ENCODE measurements around the gene MYO18B. TPM values are rescaled to one million over a fixed set of nuclear protein-coding genes. Genes with fewer than 3 reads are reported as not detected.
A peak's percentile ranks its signal among the peaks of the same experiment; 100 is the strongest.

Gene MYO18B
- total and polyA plus RNA-seq, 7 experiments from 2014 or later = 0.22 to 0.97 (median 0.42) TPM; not detected in 2

GRCh38 chr22:25735650-25736049 is 6.3 kb upstream of the MYO18B start:
- Histone ChIP-seq H3K4me1 (ENCODE audit: control insufficient read depth in 2 of 2, insufficient read depth in 2 of 2, low read length in 2 of 2) (peaks cover 0 to 13% of the 10 kb centered on the region in 2 donors), H3K9me3 (ENCODE audit: control insufficient read depth in 2 of 3, low read length in 3 of 3) (no peaks in the 10 kb centered on the region), H3K36me3 (ENCODE audit: control insufficient read depth in 2 of 3, insufficient read depth in 3 of 3, low read length in 3 of 3) (no peaks in the 10 kb centered on the region), H3K27ac (ENCODE audit: low read depth, low read length) (no peak overlapping the region), H3K4me3 (ENCODE audit: low read length) (no peak overlapping the region), H3K27me3 (ENCODE audit: control insufficient read depth in 2 of 2, insufficient read depth in 2 of 2, low read length in 2 of 2) (no peaks in the 10 kb centered on the region)
- Mint-ChIP-seq H3K27ac (peak overlapping the region in 4 of 9 donors; percentile 53 to 98 (median 87)), H3K9me3 (peaks cover 0 to 17% (median 0%) of the 10 kb centered on the region in 11 donors), H3K4me1 (peaks cover 7 to 66% (median 21%) of the 10 kb centered on the region in 7 donors), H3K27me3 (no peaks in the 10 kb centered on the region), H3K36me3 (peaks cover 0 to 54% (median 0%) of the 10 kb centered on the region in 5 donors), H3K4me3 (peak overlapping the region in 1 of 10 donors; percentile 76)
- DNase-seq = no peak
- ChIA-PET POLR2A (interaction anchor here (0.6 kb wide), 1 partner anchor 648 kb away, joined by 3 read pairs; no protein-coding TSS in a partner anchor), CTCF (interaction anchor here (0.6 to 0.7 kb wide), 2 partner anchors 12 to 464 kb away, joined by 4 to 5 read pairs; no protein-coding TSS in a partner anchor)
- intact Hi-C loops (cut with micrococcal nuclease) = loop anchor here in 1 of 2 donors (1.0 to 2.0 kb wide), 4 partner anchors 15 to 38 kb away; no protein-coding TSS in a partner anchor
- ATAC-seq = no peak

GRCh38 chr22:25736378-25737011 is 5.5 kb upstream of the MYO18B start:
- ATAC-seq = peak; percentile 36
- no peaks in the 10 kb centered on the region for H3K9me3 ChIP-seq (ENCODE audit: control insufficient read depth in 2 of 3, low read length in 3 of 3)
- CTCF ChIA-PET = no interaction called here
- Mint-ChIP-seq H3K27ac (peak overlapping the region; percentile 51 to 98 (median 84)), H3K9me3 (peaks cover 0 to 17% (median 0%) of the 10 kb centered on the region in 11 donors), H3K27me3 (no peaks in the 10 kb centered on the region), H3K36me3 (peaks cover 0 to 58% (median 0%) of the 10 kb centered on the region in 5 donors), H3K4me3 (peak overlapping the region; percentile 47 to 81 (median 70)), H3K4me1 (peaks cover 7 to 64% (median 21%) of the 10 kb centered on the region in 7 donors)
- intact Hi-C loops (cut with micrococcal nuclease) = loop anchor here in 1 of 2 donors (1.0 to 2.0 kb wide), 4 partner anchors 14 to 37 kb away; no protein-coding TSS in a partner anchor
- peak overlapping the region; percentile 31 for H3K4me3 ChIP-seq (ENCODE audit: low read length)
- POLR2A ChIA-PET = interaction anchor here (0.6 kb wide), 1 partner anchor 66 kb away, joined by 3 read pairs; no protein-coding TSS in a partner anchor
- no peak overlapping the region for H3K27ac ChIP-seq (ENCODE audit: low read depth, low read length)
- H3K36me3 ChIP-seq (ENCODE audit: control insufficient read depth in 2 of 3, insufficient read depth in 3 of 3, low read length in 3 of 3) = no peaks in the 10 kb centered on the region
- no peaks in the 10 kb centered on the region for H3K27me3 ChIP-seq (ENCODE audit: control insufficient read depth in 2 of 2, insufficient read depth in 2 of 2, low read length in 2 of 2)
- DNase-seq = peak in 7 of 9 donors; percentile 48 to 66 (median 57)
- peaks cover 0 to 13% of the 10 kb centered on the region in 2 donors for H3K4me1 ChIP-seq (ENCODE audit: control insufficient read depth in 2 of 2, insufficient read depth in 2 of 2, low read length in 2 of 2)

GRCh38 chr22:25739659-25740344 is 2.2 kb upstream of the MYO18B start:
- Mint-ChIP-seq H3K27me3 (peaks cover 0 to 4% (median 0%) of the 10 kb centered on the region in 5 donors), H3K4me1 (peaks cover 7 to 66% (median 21%) of the 10 kb centered on the region in 7 donors), H3K9me3 (peaks cover 0 to 9% (median 0%) of the 10 kb centered on the region in 11 donors), H3K36me3 (peaks cover 0 to 54% (median 0%) of the 10 kb centered on the region in 5 donors), H3K4me3 (no peak overlapping the region), H3K27ac (peak overlapping the region in 1 of 9 donors; percentile 88)
- Histone ChIP-seq H3K9me3 (ENCODE audit: control insufficient read depth in 2 of 3, low read length in 3 of 3) (no peaks in the 10 kb centered on the region), H3K4me3 (ENCODE audit: low read length) (no peak overlapping the region), H3K27ac (ENCODE audit: low read depth, low read length) (no peak overlapping the region), H3K4me1 (ENCODE audit: control insufficient read depth in 2 of 2, insufficient read depth in 2 of 2, low read length in 2 of 2) (peaks cover 0 to 13% of the 10 kb centered on the region in 2 donors), H3K27me3 (ENCODE audit: control insufficient read depth in 2 of 2, insufficient read depth in 2 of 2, low read length in 2 of 2) (no peaks in the 10 kb centered on the region), H3K36me3 (ENCODE audit: control insufficient read depth in 2 of 3, insufficient read depth in 3 of 3, low read length in 3 of 3) (no peaks in the 10 kb centered on the region)
- intact Hi-C loops (cut with micrococcal nuclease) = no loop called here
- ChIA-PET POLR2A (no interaction called here), CTCF (no interaction called here)
- ATAC-seq (no peak), DNase-seq (no peak)

GRCh38 chr22:25742918-25743708 is 1.1 kb downstream of the MYO18B start:
- Mint-ChIP-seq H3K27ac (peak overlapping the region in 1 of 9 donors; percentile 75), H3K4me3 (peak overlapping the region in 1 of 10 donors; percentile 18), H3K36me3 (peaks cover 0 to 46% (median 0%) of the 10 kb centered on the region in 5 donors), H3K27me3 (peaks cover 0 to 4% (median 0%) of the 10 kb centered on the region in 5 donors), H3K4me1 (peaks cover 0 to 61% (median 3%) of the 10 kb centered on the region in 7 donors), H3K9me3 (peaks cover 0 to 10% (median 0%) of the 10 kb centered on the region in 11 donors)
- POLR2A ChIA-PET = no interaction called here
- H3K27ac ChIP-seq (ENCODE audit: low read depth, low read length) = no peak overlapping the region
- intact Hi-C loops (cut with micrococcal nuclease) = no loop called here
- no peaks in the 10 kb centered on the region for H3K4me1 ChIP-seq (ENCODE audit: control insufficient read depth in 2 of 2, insufficient read depth in 2 of 2, low read length in 2 of 2)
- no peaks in the 10 kb centered on the region for H3K9me3 ChIP-seq (ENCODE audit: control insufficient read depth in 2 of 3, low read length in 3 of 3)
- ATAC-seq = no peak
- H3K27me3 ChIP-seq (ENCODE audit: control insufficient read depth in 2 of 2, insufficient read depth in 2 of 2, low read length in 2 of 2) = no peaks in the 10 kb centered on the region
- DNase-seq = no peak
- no peaks in the 10 kb centered on the region for H3K36me3 ChIP-seq (ENCODE audit: control insufficient read depth in 2 of 3, insufficient read depth in 3 of 3, low read length in 3 of 3)
- CTCF ChIA-PET = interaction anchor here (0.6 kb wide), 2 partner anchors 26 to 683 kb away, joined by 3 to 6 read pairs; no protein-coding TSS in a partner anchor
- no peak overlapping the region for H3K4me3 ChIP-seq (ENCODE audit: low read length)

GRCh38 chr22:25744694-25745093 is 2.7 kb downstream of the MYO18B start:
- H3K4me3 ChIP-seq (ENCODE audit: low read length) = no peak overlapping the region
- H3K4me1 ChIP-seq (ENCODE audit: control insufficient read depth in 2 of 2, insufficient read depth in 2 of 2, low read length in 2 of 2) = no peaks in the 10 kb centered on the region
- peaks cover 0 to 9% (median 0%) of the 10 kb centered on the region in 11 donors for H3K9me3 Mint-ChIP-seq
- peak overlapping the region in 1 of 10 donors; percentile 17 for H3K4me3 Mint-ChIP-seq
- ChIA-PET POLR2A (no interaction called here), CTCF (no interaction called here)
- peak overlapping the region in 1 of 9 donors; percentile 60 for H3K27ac Mint-ChIP-seq
- H3K36me3 ChIP-seq (ENCODE audit: control insufficient read depth in 2 of 3, insufficient read depth in 3 of 3, low read length in 3 of 3) = no peaks in the 10 kb centered on the region
- H3K27me3 ChIP-seq (ENCODE audit: control insufficient read depth in 2 of 2, insufficient read depth in 2 of 2, low read length in 2 of 2) = no peaks in the 10 kb centered on the region
- peaks cover 0 to 11% (median 0%) of the 10 kb centered on the region in 5 donors for H3K27me3 Mint-ChIP-seq
- H3K4me1 Mint-ChIP-seq = peaks cover 0 to 64% (median 0%) of the 10 kb centered on the region in 7 donors
- DNase-seq (no peak), ATAC-seq (no peak)
- no peaks in the 10 kb centered on the region for H3K9me3 ChIP-seq (ENCODE audit: control insufficient read depth in 2 of 3, low read length in 3 of 3)
- intact Hi-C loops (cut with micrococcal nuclease) = no loop called here
- H3K27ac ChIP-seq (ENCODE audit: low read depth, low read length) = no peak overlapping the region
- H3K36me3 Mint-ChIP-seq = peaks cover 0 to 49% (median 0%) of the 10 kb centered on the region in 5 donors
